ENCODE measurements around the gene DBH. TPM values are rescaled to one million over a fixed set of nuclear protein-coding genes. Genes with fewer than 3 reads are reported as not detected.

Gene DBH
- total and polyA plus RNA-seq, 2 donors (not counting 3 experiments of a cell fraction or from before 2014, with no cell fraction given), result not detected

- Histone ChIP-seq H3K9me3 (replicated peaks; ENCODE audit: control insufficient read depth, insufficient read depth, low read length) (no peaks in the 10 kb centered on the region), H4K20me1 (replicated peaks; ENCODE audit: control insufficient read depth, extremely low read depth, insufficient read depth, low read length) (no peaks in the 10 kb centered on the region), H3K4me1 (ENCODE audit: control insufficient read depth, extremely low read depth, insufficient read depth, low read length) (no peaks in the 10 kb centered on the region), H3K4me2 (ENCODE audit: insufficient read depth, low read length) (no peak overlapping the region), H3K27me3 (ENCODE audit: control insufficient read depth in 2 of 2, insufficient read depth in 2 of 2, low read length in 2 of 2) (peaks cover 0 to 3% of the 10 kb centered on the region in 2 experiments), H3K79me2 (ENCODE audit: control insufficient read depth, insufficient read depth, low read length) (no peaks in the 10 kb centered on the region), H3K9ac (replicated peaks; ENCODE audit: extremely low read depth, insufficient read depth, low read length) (no peak overlapping the region), H3K36me3 (ENCODE audit: control insufficient read depth in 2 of 2, extremely low read depth in 1 of 2, insufficient read depth in 2 of 2, low read length in 2 of 2) (no peaks in the 10 kb centered on the region), H3K27ac (ENCODE audit: insufficient read depth, low read depth, low read length) (no peak overlapping the region), H2AFZ (ENCODE audit: low read depth, low read length) (no peak overlapping the region), H3K9me1 (replicated peaks; ENCODE audit: control insufficient read depth, extremely low read depth, insufficient read depth, low read length) (no peaks in the 10 kb centered on the region), H3K4me3 (replicated peaks in 1 of 3; ENCODE audit: insufficient read depth in 1 of 3, low read depth in 1 of 3, low read length in 3 of 3) (no peak overlapping the region)
- POLR2A ChIA-PET, result no interaction called here
- DNase-seq (ENCODE audit: low read depth, low spot score) (no peak), FAIRE-seq (no peak)
- CTCF ChIA-PET, result no interaction called here
- dilution Hi-C loops (cut with MboI; ENCODE audit: extremely low pct_ligation_motif_present, low sequenced_read_pairs) (no loop called here), intact Hi-C loops (cut with micrococcal nuclease) (no loop called here)
- no peak for TF ChIP-seq JUN (IDR thresholded peaks at IDR 0.05; ENCODE audit: borderline replicate concordance, insufficient read depth, insufficient read length, low read depth)
- TF ChIP-seq EZH2 (IDR thresholded peaks at IDR 0.05; ENCODE audit: borderline replicate concordance, low read depth, low read length, severe bottlenecking), result no peak
- no peak for TF ChIP-seq GATA2 (IDR thresholded peaks at IDR 0.05; ENCODE audit: insufficient read depth, insufficient read length, low read depth, low read length)
- TF ChIP-seq MAX (IDR thresholded peaks at IDR 0.05; ENCODE audit: insufficient read depth, insufficient read length), result no peak
- TF ChIP-seq FOS (IDR thresholded peaks at IDR 0.05; ENCODE audit: borderline replicate concordance, insufficient read depth, low read length), result no peak
- no peak for TF ChIP-seq MYC (IDR thresholded peaks at IDR 0.05; ENCODE audit: low read depth, low read length)
- TF ChIP-seq CTCF (IDR thresholded peaks at IDR 0.05; ENCODE audit: extremely low read depth in 1 of 2, insufficient read depth in 1 of 2, low read depth in 1 of 2, low read length in 2 of 2), result no peak
- no peak for TF ChIP-seq POLR2AphosphoS5 (IDR thresholded peaks at IDR 0.05; ENCODE audit: insufficient read depth, low read depth, low read length)
- no peak for TF ChIP-seq POLR2A (IDR thresholded peaks at IDR 0.05; ENCODE audit: low read depth, low read length)
- BruUV-seq (replicated peaks), result no TSS peak
Observed at GRCh38 chr9:133607976-133608375, 28.2 kb upstream of the DBH start.

Measured in endothelial cell of umbilical vein (primary cell).